HepG2 (cell line): Measurements from ENCODE around the gene FMC1. TPM values are rescaled to one million over a fixed set of nuclear protein-coding genes. Genes with fewer than 3 reads are reported as not detected.

Experiments used
- ATAC-seq: fragments of 200-7000 bp; cut with Tn5 transposase; 3 replicates; pipeline ENCODE4 v1.9.1; 2020; ENCODE audit warnings: mild to moderate bottlenecking, moderate library complexity
- BruUV-seq: library from RNA; stranded (reverse); fragments of 400-500 nt; replicated peaks from 2 replicates; lab custom pipeline; 2021; lab: Mats Ljungman, UMichigan
- CTCF ChIA-PET: fragments of 300-600 bp; formaldehyde crosslinking; extraction: SDS; loops from one replicate; lab custom pipeline; 2021; ENCODE audit warnings: low total read pairs, inconsistent platforms, low intra/inter-chr PET ratio; lab: Yijun Ruan, JAX
- POLR2A ChIA-PET: fragments of 350-600 bp; sonication (Branson Sonifier 250); formaldehyde crosslinking; loops from one replicate; lab custom pipeline; 2020; ENCODE audit warnings: antibody characterized with exemption, inconsistent platforms; lab: Yijun Ruan, JAX
- DNase-seq: peaks from one replicate; pipeline ENCODE4 v3.0.0-alpha.2; 2015; ENCODE audit warnings: low spot score
- FAIRE-seq: peaks from 3 replicates; lab custom pipeline; 2011; peaks lifted over from hg19 to GRCh38; lab: Jason Lieb, UNC
- H2AFZ ChIP-seq: one replicate; pipeline ENCODE4 v1.6.1; 2011; ENCODE audit warnings: low read length, inconsistent platforms
- H3K27ac ChIP-seq: fragments of 300-600 bp; 3 replicates; pipeline ENCODE4 v1.8.0; 2011; ENCODE audit warnings: mixed run types, mild to moderate bottlenecking, mixed read lengths, low read length, inconsistent platforms; ENCODE audit not compliant: insufficient read depth; ENCODE audit errors: extremely low read length
- H3K27me3 ChIP-seq, 2 experiments: fragments of 200-600 bp in 1 of 2; 2 replicates in 1 of 2; 3 replicates in 1 of 2; pipeline versions ENCODE4 v1.6.0 to v1.8.0; 2011; ENCODE audit warnings: low read length in 2 of 2, mild to moderate bottlenecking in 2 of 2, moderate library complexity in 2 of 2, inconsistent platforms in 1 of 2; ENCODE audit not compliant: insufficient read depth in 2 of 2, control insufficient read depth in 1 of 2
- H3K36me3 ChIP-seq, 2 experiments: fragments of 200-600 bp in 1 of 2; replicated peaks in 1 of 2; 2 replicates in 1 of 2; 3 replicates in 1 of 2; pipeline versions ENCODE4 v1.5.1 to v1.8.0; 2011; ENCODE audit warnings: low read length in 2 of 2, inconsistent platforms in 1 of 2; ENCODE audit not compliant: insufficient read depth in 2 of 2, control insufficient read depth in 1 of 2
- H3K4me1 ChIP-seq: 2 replicates; pipeline ENCODE4 v1.5.1; 2012; ENCODE audit warnings: low read length, inconsistent platforms; ENCODE audit not compliant: insufficient read depth
- H3K4me2 ChIP-seq: 2 replicates; pipeline ENCODE4 v1.6.0; 2011; ENCODE audit warnings: low read depth, low read length, inconsistent platforms
- H3K4me3 ChIP-seq, 3 experiments: fragments of 200-600 bp in 1 of 3; sonication (generic), shearing (Covaris generic) in 1 of 3; replicated peaks in 1 of 3; 2 replicates each; pipeline ENCODE4 v1.5.1; 2011 to 2016; ENCODE audit warnings: low read length in 3 of 3, inconsistent platforms in 2 of 3, low read depth in 2 of 3, mild to moderate bottlenecking in 2 of 3, control low read depth in 1 of 3, mixed read lengths in 1 of 3; ENCODE audit not compliant: insufficient read depth in 1 of 3
- H3K79me2 ChIP-seq: one replicate; pipeline ENCODE4 v1.6.1; 2011; ENCODE audit warnings: low read length, inconsistent platforms; ENCODE audit not compliant: insufficient read depth
- H3K9ac ChIP-seq: 2 replicates; pipeline ENCODE4 v1.6.0; 2011; ENCODE audit warnings: mild to moderate bottlenecking, low read depth, low read length, inconsistent platforms; ENCODE audit not compliant: insufficient read depth
- H3K9me3 ChIP-seq: 2 replicates; pipeline ENCODE4 v1.5.1; 2012; ENCODE audit warnings: mild to moderate bottlenecking, low read length
- H4K20me1 ChIP-seq: 2 replicates; pipeline ENCODE4 v1.6.0; 2011; ENCODE audit warnings: inconsistent platforms, mild to moderate bottlenecking, low read length, moderate library complexity; ENCODE audit not compliant: insufficient read depth
- AGO1 ChIP-seq: fragments of 200-400 bp; formaldehyde crosslinking; IDR thresholded peaks from 2 replicates; pipeline ENCODE4 v1.6.1; 2017; ENCODE audit warnings: mild to moderate bottlenecking, low read depth, low read length, moderate library complexity; ENCODE audit not compliant: poor library complexity, severe bottlenecking
- ATF4 ChIP-seq, 2 experiments: fragments of 450-650 bp in 1 of 2; sonication (generic) in 1 of 2; formaldehyde crosslinking; IDR thresholded peaks; 2 replicates each; pipeline versions ENCODE4 v1.5.0 to v1.8.0; 2020 to 2022; ENCODE audit warnings: mild to moderate bottlenecking in 1 of 2, missing genetic modification reagents in 1 of 2
- BATF2 ChIP-seq: sonication (generic); formaldehyde crosslinking; IDR thresholded peaks from 2 replicates; pipeline ENCODE4 v1.8.0; 2022; ENCODE audit warnings: mild to moderate bottlenecking, missing genetic modification reagents, moderate library complexity
- HNRNPH1 ChIP-seq: fragments of 200-400 bp; formaldehyde crosslinking; optimal IDR thresholded peaks from 2 replicates; pipeline ENCODE3; 2017; ENCODE audit warnings: mild to moderate bottlenecking, low read depth, low read length
- IKZF4 ChIP-seq: sonication (generic); formaldehyde crosslinking; IDR thresholded peaks from 2 replicates; pipeline ENCODE4 v1.5.1; 2020; ENCODE audit warnings: borderline replicate concordance, mild to moderate bottlenecking, low read depth, missing genetic modification reagents; ENCODE audit errors: not compliant biosample characterization
- RELA ChIP-seq: sonication (generic); formaldehyde crosslinking; IDR thresholded peaks from 2 replicates; pipeline ENCODE4 v1.4.0; 2020; ENCODE audit warnings: missing genetic modification reagents
- WGBS: methylation state at CpG from one replicate; pipeline ENCODE4 v1.1.6; 2017; ENCODE audit warnings: low lambda C conversion rate; 5-methylcytosine and 5-hydroxymethylcytosine counted together
- in situ Hi-C: cut with HindIII; loops from 2 replicates; pipeline ENCODE4 v1.10.0; 2017; ENCODE audit warnings: low pct_unique_long_range_greater_than_20kb; ENCODE audit not compliant: extremely low pct_ligation_motif_present
- intact Hi-C: fragments of 100-400 bp; cut with micrococcal nuclease; formaldehyde crosslinking; loops from one replicate; pipeline ENCODE4 v1.10.0; 2022; ENCODE audit not compliant: unreplicated experiment
- polyA plus RNA-seq, 8 experiments: library from polyadenylated mRNA; depleted of rRNA in 3 of 8; stranded (reverse) in 7 of 8; unstranded in 1 of 8; fragments of >200 nt; fragmentation: Illumina TruSeq in 4 of 8; extraction: Trizol in 4 of 8; gene quantifications; 2 replicates each; pipeline versions ENCODE4 v1.2.1 to v1.2.3, GENCODE V29; 2011 to 2016; ENCODE audit warnings: low read depth in 4 of 8, missing spikeins in 1 of 8, mixed read lengths in 1 of 8; ENCODE audit not compliant: insufficient read depth in 1 of 8
- total RNA-seq, 5 experiments: library from RNA; depleted of rRNA; stranded (reverse); fragments of >200 nt; fragmentation: Illumina TruSeq; extraction: Trizol; gene quantifications; 2 replicates each; pipeline ENCODE4 v1.2.3, GENCODE V29; 2016; ENCODE audit warnings: low read depth in 1 of 5
- TF ChIP-seq, protein P1 (sequence below): sonication (generic); formaldehyde crosslinking; IDR thresholded peaks from 2 replicates; pipeline ENCODE4 v1.5.1; 2020; ENCODE audit warnings: mild to moderate bottlenecking, missing genetic modification reagents
- TF ChIP-seq, protein P2 (sequence below), 2 experiments: sonication (generic) in 1 of 2; formaldehyde crosslinking in 1 of 2; IDR thresholded peaks; 2 replicates each; pipeline versions ENCODE4 v1.4.0 to v1.6.1; 2016 to 2020; ENCODE audit warnings: borderline replicate concordance in 1 of 2, low read depth in 1 of 2, mild to moderate bottlenecking in 1 of 2, missing genetic modification reagents in 1 of 2

FMC1 gene
- total and polyA plus RNA-seq, 2 of the 13 experiments (the other 11 are each of a cell fraction or from before 2014, with no cell fraction given) = 39.2 to 50.7 TPM

- H3K36me3 ChIP-seq = peaks cover 10 to 42% of the 10 kb centered on the region in 2 experiments
- in situ Hi-C loops = no loop called here
- TF ChIP-seq AGO1 = no peak
- TF ChIP-seq, protein P1, sequence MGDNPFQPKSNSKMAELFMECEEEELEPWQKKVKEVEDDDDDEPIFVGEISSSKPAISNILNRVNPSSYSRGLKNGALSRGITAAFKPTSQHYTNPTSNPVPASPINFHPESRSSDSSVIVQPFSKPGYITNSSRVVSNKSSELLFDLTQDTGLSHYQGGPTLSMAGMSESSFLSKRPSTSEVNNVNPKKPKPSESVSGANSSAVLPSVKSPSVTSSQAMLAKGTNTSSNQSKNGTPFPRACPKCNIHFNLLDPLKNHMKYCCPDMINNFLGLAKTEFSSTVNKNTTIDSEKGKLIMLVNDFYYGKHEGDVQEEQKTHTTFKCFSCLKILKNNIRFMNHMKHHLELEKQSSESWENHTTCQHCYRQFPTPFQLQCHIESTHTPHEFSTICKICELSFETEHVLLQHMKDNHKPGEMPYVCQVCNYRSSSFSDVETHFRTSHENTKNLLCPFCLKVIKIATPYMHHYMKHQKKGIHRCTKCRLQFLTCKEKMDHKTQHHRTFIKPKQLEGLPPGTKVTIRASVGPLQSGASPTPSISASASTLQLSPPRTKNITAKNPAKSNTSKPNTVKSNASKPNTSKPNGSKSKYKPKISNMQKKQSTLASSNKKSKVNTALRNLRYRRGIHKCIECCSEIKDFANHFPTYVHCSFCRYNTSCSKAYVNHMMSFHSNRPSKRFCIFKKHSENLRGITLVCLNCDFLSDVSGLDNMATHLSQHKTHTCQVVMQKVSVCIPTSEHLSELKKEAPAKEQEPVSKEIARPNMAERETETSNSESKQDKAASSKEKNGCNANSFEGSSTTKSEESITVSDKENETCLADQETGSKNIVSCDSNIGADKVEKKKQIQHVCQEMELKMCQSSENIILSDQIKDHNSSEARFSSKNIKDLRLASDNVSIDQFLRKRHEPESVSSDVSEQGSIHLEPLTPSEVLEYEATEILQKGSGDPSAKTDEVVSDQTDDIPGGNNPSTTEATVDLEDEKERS (CRISPR knock-in tag) = no peak
- TF ChIP-seq IKZF4 = no peak
- TF ChIP-seq, protein P2, sequence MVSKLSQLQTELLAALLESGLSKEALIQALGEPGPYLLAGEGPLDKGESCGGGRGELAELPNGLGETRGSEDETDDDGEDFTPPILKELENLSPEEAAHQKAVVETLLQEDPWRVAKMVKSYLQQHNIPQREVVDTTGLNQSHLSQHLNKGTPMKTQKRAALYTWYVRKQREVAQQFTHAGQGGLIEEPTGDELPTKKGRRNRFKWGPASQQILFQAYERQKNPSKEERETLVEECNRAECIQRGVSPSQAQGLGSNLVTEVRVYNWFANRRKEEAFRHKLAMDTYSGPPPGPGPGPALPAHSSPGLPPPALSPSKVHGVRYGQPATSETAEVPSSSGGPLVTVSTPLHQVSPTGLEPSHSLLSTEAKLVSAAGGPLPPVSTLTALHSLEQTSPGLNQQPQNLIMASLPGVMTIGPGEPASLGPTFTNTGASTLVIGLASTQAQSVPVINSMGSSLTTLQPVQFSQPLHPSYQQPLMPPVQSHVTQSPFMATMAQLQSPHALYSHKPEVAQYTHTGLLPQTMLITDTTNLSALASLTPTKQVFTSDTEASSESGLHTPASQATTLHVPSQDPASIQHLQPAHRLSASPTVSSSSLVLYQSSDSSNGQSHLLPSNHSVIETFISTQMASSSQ (IDR thresholded peaks at IDR 0.05; ENCODE audit: low read depth) = no peak
- TF ChIP-seq, protein P2 (CRISPR knock-in tag; IDR thresholded peaks at IDR 0.05; ENCODE audit: borderline replicate concordance) = no peak
- no peak for TF ChIP-seq HNRNPH1
- TF ChIP-seq RELA (CRISPR knock-in tag) = no peak
- no peak for TF ChIP-seq BATF2 (CRISPR knock-in tag)
- TF ChIP-seq ATF4 (CRISPR knock-in tag; IDR thresholded peaks at IDR 0.05) = no peak
Measured at GRCh38 chr7:139389091-139389490, 48.0 kb downstream of the FMC1 start.

More at GRCh38 chr7:139389091-139389490, 48.0 kb downstream of the FMC1 start:
- POLR2A ChIA-PET = no interaction called here
- Histone ChIP-seq H2AFZ (no peak overlapping the region), H3K27me3 (no peaks in the 10 kb centered on the region), H3K4me2 (no peak overlapping the region), H3K4me1 (no peaks in the 10 kb centered on the region), H3K9ac (no peak overlapping the region), H3K27ac (no peak overlapping the region), H3K9me3 (no peaks in the 10 kb centered on the region), H3K4me3 (no peak overlapping the region), H4K20me1 (peaks cover 12% of the 10 kb centered on the region), H3K79me2 (peaks cover 40% of the 10 kb centered on the region)
- intact Hi-C loops = no loop called here
- BruUV-seq = TSS peak; percentile 30
- ATAC-seq (no peak), DNase-seq (no peak), FAIRE-seq (no peak)
- CTCF ChIA-PET = no interaction called here
- WGBS = 96% methylated on average over 3 of the region's 3 CpGs
